Rectal smooth muscle tissue (tissue), 1 donor: ENCODE measurements around the gene AGER.
"Not testable (repeated sequence)": the region's sequence is repeated elsewhere in the genome, so short reads cannot be mapped to it uniquely, and the experiment has no call there.

ENCODE experiments used
- H3K27ac ChIP-seq: one replicate; pipeline ENCODE4 v1.7.0; 2013; ENCODE audit warnings: low read depth, low read length, inconsistent platforms
- H3K27me3 ChIP-seq: one replicate; pipeline ENCODE4 v1.7.0; 2013; ENCODE audit warnings: low read length; ENCODE audit not compliant: control insufficient read depth, insufficient read depth
- H3K36me3 ChIP-seq: one replicate; pipeline ENCODE4 v1.7.0; 2013; ENCODE audit warnings: low read length; ENCODE audit not compliant: control insufficient read depth, insufficient read depth
- H3K4me1 ChIP-seq: one replicate; pipeline ENCODE4 v1.7.0; 2013; ENCODE audit warnings: low read length; ENCODE audit not compliant: control insufficient read depth, insufficient read depth
- H3K4me3 ChIP-seq: one replicate; pipeline ENCODE4 v1.7.0; 2013; ENCODE audit warnings: low read length
- H3K9ac ChIP-seq: one replicate; pipeline ENCODE4 v1.7.0; 2013; ENCODE audit warnings: low read length

The AGER gene

GRCh38 chr6:32152769-32153563 is 31.1 kb downstream of the AGER start:
- Histone ChIP-seq H3K27me3 (no peaks in the 10 kb centered on the region), H3K9ac (no peak overlapping the region), H3K36me3 (peaks cover 6% of the 10 kb centered on the region), H3K27ac (peak overlapping the region; percentile 91), H3K4me1 (peaks cover 17% of the 10 kb centered on the region), H3K4me3 (peak overlapping the region; percentile 88)

GRCh38 chr6:32151863-32152768 is 31.9 kb downstream of the AGER start, which contains the start of gene PRRT1:
Gene PRRT1 (minus strand): TSS chr6:32151939. CDS start chr6:32151827, 112 bp downstream.
- Histone ChIP-seq H3K27me3 (peaks cover 2% of the 10 kb centered on the region), H3K36me3 (peaks cover 2% of the 10 kb centered on the region), H3K27ac (peak within 1 kb of the TSS; percentile 91), H3K9ac (no peak within 1 kb of the TSS), H3K4me1 (peaks cover 17% of the 10 kb centered on the region), H3K4me3 (peak within 1 kb of the TSS; percentile 88)

GRCh38 chr6:32151181-32151862 is 32.7 kb downstream of the AGER start:
- Histone ChIP-seq H3K27me3 (peaks cover 2% of the 10 kb centered on the region), H3K4me1 (peaks cover 17% of the 10 kb centered on the region), H3K36me3 (peaks cover 2% of the 10 kb centered on the region), H3K27ac (peak overlapping the region; percentile 15), H3K9ac (no peak overlapping the region), H3K4me3 (peak overlapping the region; percentile 68)

GRCh38 chr6:32149932-32150870 is 33.9 kb downstream of the AGER start:
- Histone ChIP-seq H3K4me3 (peak overlapping the region; percentile 68), H3K4me1 (peaks cover 14% of the 10 kb centered on the region), H3K27ac (no peak overlapping the region), H3K27me3 (peaks cover 2% of the 10 kb centered on the region), H3K9ac (no peak overlapping the region), H3K36me3 (peaks cover 2% of the 10 kb centered on the region)

- H3K9ac ChIP-seq, result no peak overlapping the region
Observed at GRCh38 chr6:32149092-32149755, 34.8 kb downstream of the AGER start.

GRCh38 chr6:32148289-32149091 is 35.6 kb downstream of the AGER start:
- no peak overlapping the region for H3K27ac ChIP-seq
- peaks cover 12% of the 10 kb centered on the region for H3K4me1 ChIP-seq
- no peak overlapping the region for H3K9ac ChIP-seq
- H3K36me3 ChIP-seq, result peaks cover 2% of the 10 kb centered on the region
- peak overlapping the region; percentile 18 for H3K4me3 ChIP-seq
- H3K27me3 ChIP-seq, result peaks cover 2% of the 10 kb centered on the region

More at GRCh38 chr6:32149092-32149755, 34.8 kb downstream of the AGER start:
- H3K4me1 ChIP-seq, result peaks cover 12% of the 10 kb centered on the region
- no peak overlapping the region for H3K27ac ChIP-seq
- H3K36me3 ChIP-seq, result peaks cover 2% of the 10 kb centered on the region
- no peak overlapping the region for H3K4me3 ChIP-seq
- peaks cover 2% of the 10 kb centered on the region for H3K27me3 ChIP-seq

GRCh38 chr6:32147401-32148132 is 36.5 kb downstream of the AGER start:
- Histone ChIP-seq H3K36me3 (peaks cover 2% of the 10 kb centered on the region), H3K27me3 (peaks cover 2% of the 10 kb centered on the region), H3K4me1 (peaks cover 12% of the 10 kb centered on the region), H3K4me3 (no peak overlapping the region), H3K27ac (no peak overlapping the region), H3K9ac (no peak overlapping the region)

- Histone ChIP-seq H3K27me3 (peaks cover 2% of the 10 kb centered on the region), H3K36me3 (peaks cover 2% of the 10 kb centered on the region), H3K4me3 (no peak overlapping the region), H3K9ac (no peak overlapping the region), H3K27ac (no peak overlapping the region), H3K4me1 (peaks cover 8% of the 10 kb centered on the region)
Observed at GRCh38 chr6:32146687-32147086, 37.4 kb downstream of the AGER start.

GRCh38 chr6:32146287-32146686 is 37.8 kb downstream of the AGER start:
- Histone ChIP-seq H3K4me3 (no peak overlapping the region), H3K36me3 (peaks cover 2% of the 10 kb centered on the region), H3K4me1 (peaks cover 6% of the 10 kb centered on the region), H3K27ac (no peak overlapping the region), H3K27me3 (peaks cover 2% of the 10 kb centered on the region), H3K9ac (no peak overlapping the region)

GRCh38 chr6:32144238-32144637 is 39.8 kb downstream of the AGER start:
- not testable (repeated sequence) for H3K9ac ChIP-seq, H3K36me3 ChIP-seq, H3K4me3 ChIP-seq, H3K4me1 ChIP-seq, H3K27me3 ChIP-seq, H3K27ac ChIP-seq
